ENCODE measurements around the gene MALAT1.

- TF ChIP-seq EZH2 (optimal IDR thresholded peaks at IDR 0.05; ENCODE audit: low read depth, low read length), result no peak
- TF ChIP-seq, protein P1, sequence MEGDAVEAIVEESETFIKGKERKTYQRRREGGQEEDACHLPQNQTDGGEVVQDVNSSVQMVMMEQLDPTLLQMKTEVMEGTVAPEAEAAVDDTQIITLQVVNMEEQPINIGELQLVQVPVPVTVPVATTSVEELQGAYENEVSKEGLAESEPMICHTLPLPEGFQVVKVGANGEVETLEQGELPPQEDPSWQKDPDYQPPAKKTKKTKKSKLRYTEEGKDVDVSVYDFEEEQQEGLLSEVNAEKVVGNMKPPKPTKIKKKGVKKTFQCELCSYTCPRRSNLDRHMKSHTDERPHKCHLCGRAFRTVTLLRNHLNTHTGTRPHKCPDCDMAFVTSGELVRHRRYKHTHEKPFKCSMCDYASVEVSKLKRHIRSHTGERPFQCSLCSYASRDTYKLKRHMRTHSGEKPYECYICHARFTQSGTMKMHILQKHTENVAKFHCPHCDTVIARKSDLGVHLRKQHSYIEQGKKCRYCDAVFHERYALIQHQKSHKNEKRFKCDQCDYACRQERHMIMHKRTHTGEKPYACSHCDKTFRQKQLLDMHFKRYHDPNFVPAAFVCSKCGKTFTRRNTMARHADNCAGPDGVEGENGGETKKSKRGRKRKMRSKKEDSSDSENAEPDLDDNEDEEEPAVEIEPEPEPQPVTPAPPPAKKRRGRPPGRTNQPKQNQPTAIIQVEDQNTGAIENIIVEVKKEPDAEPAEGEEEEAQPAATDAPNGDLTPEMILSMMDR (IDR thresholded peaks at IDR 0.05; ENCODE audit: low read length), result no peak
- TF ChIP-seq EZH2phosphoT487 (IDR thresholded peaks at IDR 0.05; ENCODE audit: low read length), result no peak
These were observed 5.3 kb downstream of the MALAT1 start for GRCh38 chr11:65503949-65504673.

Measured in MM.1S (cell line).